PC-3 (cell line): ENCODE results near the gene KCNQ2.
"Not testable (repeated sequence)": the region's sequence is repeated elsewhere in the genome, so short reads cannot be mapped to it uniquely, and the experiment has no call there.

Experiments
- EZH2 ChIP-seq: fragments of 300-600 bp; sonication (generic); IDR thresholded peaks from one replicate; pipeline ENCODE4 v1.6.1; 2017; ENCODE audit warnings: antibody characterized with exemption, mild to moderate bottlenecking, low read length; ENCODE audit not compliant: unreplicated experiment
- EZH2phosphoT487 ChIP-seq: fragments of 300-600 bp; sonication (generic); IDR thresholded peaks from 2 replicates; pipeline ENCODE4 v1.6.1; 2018; ENCODE audit warnings: mild to moderate bottlenecking, antibody characterized with exemption, low read length, borderline replicate concordance
- TF ChIP-seq, protein P1 (sequence below): fragments of 300-600 bp; sonication (generic); conservative IDR thresholded peaks from 2 replicates; pipeline ENCODE4 v1.5.1; 2017; ENCODE audit warnings: antibody characterized with exemption, low read depth, mild to moderate bottlenecking, low read length

- TF ChIP-seq, protein P1, sequence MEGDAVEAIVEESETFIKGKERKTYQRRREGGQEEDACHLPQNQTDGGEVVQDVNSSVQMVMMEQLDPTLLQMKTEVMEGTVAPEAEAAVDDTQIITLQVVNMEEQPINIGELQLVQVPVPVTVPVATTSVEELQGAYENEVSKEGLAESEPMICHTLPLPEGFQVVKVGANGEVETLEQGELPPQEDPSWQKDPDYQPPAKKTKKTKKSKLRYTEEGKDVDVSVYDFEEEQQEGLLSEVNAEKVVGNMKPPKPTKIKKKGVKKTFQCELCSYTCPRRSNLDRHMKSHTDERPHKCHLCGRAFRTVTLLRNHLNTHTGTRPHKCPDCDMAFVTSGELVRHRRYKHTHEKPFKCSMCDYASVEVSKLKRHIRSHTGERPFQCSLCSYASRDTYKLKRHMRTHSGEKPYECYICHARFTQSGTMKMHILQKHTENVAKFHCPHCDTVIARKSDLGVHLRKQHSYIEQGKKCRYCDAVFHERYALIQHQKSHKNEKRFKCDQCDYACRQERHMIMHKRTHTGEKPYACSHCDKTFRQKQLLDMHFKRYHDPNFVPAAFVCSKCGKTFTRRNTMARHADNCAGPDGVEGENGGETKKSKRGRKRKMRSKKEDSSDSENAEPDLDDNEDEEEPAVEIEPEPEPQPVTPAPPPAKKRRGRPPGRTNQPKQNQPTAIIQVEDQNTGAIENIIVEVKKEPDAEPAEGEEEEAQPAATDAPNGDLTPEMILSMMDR, result not testable (repeated sequence)
- not testable (repeated sequence) for TF ChIP-seq EZH2, EZH2phosphoT487
Observed at GRCh38 chr20:63514520-63514919, 42.1 kb upstream of the KCNQ2 start.
